GM12864 (cell line): ENCODE results near the gene CCL19.
"Not testable (repeated sequence)": the region's sequence is repeated elsewhere in the genome, so short reads cannot be mapped to it uniquely, and the experiment has no call there.

ENCODE experiments used
- DNase-seq: peaks from one replicate; pipeline ENCODE4 v3.0.0-alpha.2; 2011; ENCODE audit warnings: low read depth
- H3K4me3 ChIP-seq: 2 replicates; pipeline ENCODE4 v1.5.1; 2011; ENCODE audit warnings: mild to moderate bottlenecking, low read depth, low read length, control low read depth
- CTCF ChIP-seq: IDR thresholded peaks from 2 replicates; pipeline ENCODE4 v1.5.1; 2011; ENCODE audit warnings: low read depth, mild to moderate bottlenecking, moderate library complexity, low read length, control low read depth, inconsistent platforms; ENCODE audit errors: missing control alignments

The CCL19 gene

GRCh38 chr9:34690983-34691935 lies at the start of gene CCL19:
Gene CCL19 (minus strand): TSS chr9:34691276. CDS start chr9:34691139, 137 bp downstream.
- no peak for DNase-seq
- H3K4me3 ChIP-seq: no peak within 1 kb of the TSS
- TF ChIP-seq CTCF: no peak

GRCh38 chr9:34740176-34740575 lies 49.1 kb upstream of the CCL19 start:
- H3K4me3 ChIP-seq, DNase-seq: not testable (repeated sequence)

GRCh38 chr9:34737677-34738260 lies 46.7 kb upstream of the CCL19 start:
- DNase-seq: no peak
- H3K4me3 ChIP-seq: no peak overlapping the region
- TF ChIP-seq CTCF: no peak

GRCh38 chr9:34734720-34735119 lies 43.6 kb upstream of the CCL19 start:
- no peak for TF ChIP-seq CTCF
- DNase-seq: no peak
- H3K4me3 ChIP-seq: no peak overlapping the region

- DNase-seq: no peak
- TF ChIP-seq CTCF: no peak
- no peak overlapping the region for H3K4me3 ChIP-seq
Measured at GRCh38 chr9:34732886-34733285, 41.8 kb upstream of the CCL19 start.

GRCh38 chr9:34732478-34732877 lies 41.4 kb upstream of the CCL19 start:
- no peak for DNase-seq
- no peak overlapping the region for H3K4me3 ChIP-seq
- TF ChIP-seq CTCF: no peak

- no peak for TF ChIP-seq CTCF
- DNase-seq: no peak
- no peak overlapping the region for H3K4me3 ChIP-seq
Measured at GRCh38 chr9:34723141-34723540, 32.1 kb upstream of the CCL19 start.

GRCh38 chr9:34719769-34720025 lies 28.6 kb upstream of the CCL19 start:
- not testable (repeated sequence) for H3K4me3 ChIP-seq, DNase-seq
